NT2/D1 (cell line): ENCODE results near the gene RTP3.

Experiments used
- SUZ12 ChIP-seq: IDR thresholded peaks from 2 replicates; pipeline ENCODE4 v1.6.1; 2011; ENCODE audit not compliant: insufficient read length, insufficient read depth; ENCODE audit errors: extremely low read depth
- YY1 ChIP-seq: IDR thresholded peaks from 2 replicates; pipeline ENCODE4 v1.6.1; 2011; ENCODE audit not compliant: insufficient read length, insufficient read depth

DNA sequence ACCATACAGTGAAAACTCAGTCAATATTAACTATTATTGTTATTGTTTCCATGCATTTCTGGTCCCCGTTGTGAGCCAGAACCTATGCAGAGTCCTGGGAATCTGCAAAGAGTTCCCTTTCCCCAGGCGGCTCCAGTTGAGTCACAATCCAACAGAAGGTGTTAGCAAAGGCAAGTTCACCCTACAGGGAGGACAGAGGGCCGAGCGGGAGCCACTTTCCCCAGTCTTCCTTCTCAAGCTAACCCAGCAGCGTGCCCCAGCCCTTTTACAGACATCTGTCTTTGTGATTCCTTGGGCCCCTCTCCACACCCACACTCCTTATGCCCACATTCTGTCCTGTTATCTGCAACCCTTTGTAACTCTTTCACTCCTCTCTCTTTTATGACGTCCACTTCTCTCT, 20.0 kb upstream of the RTP3 start:
- TF ChIP-seq YY1 (no peak), SUZ12 (no peak)
